Transverse colon (tissue), 4 donors: Measurements from ENCODE around the gene ATPAF2. TPM values are rescaled to one million over a fixed set of nuclear protein-coding genes. Genes with fewer than 3 reads are reported as not detected.

Experiments used
- DNase-seq: peaks from one replicate; pipeline ENCODE4 v3.0.0-alpha.2; 2019
- H3K27ac ChIP-seq, 4 donors: fragments of 200-600 bp; sonication (generic); 2 replicates each; pipeline ENCODE4 v1.5.1; 2016 to 2018; ENCODE audit warnings: inconsistent platforms in 4 of 4
- H3K27me3 ChIP-seq: fragments of 200-600 bp; sonication (generic); 2 replicates; pipeline ENCODE4 v1.5.1; 2017; ENCODE audit warnings: inconsistent platforms
- H3K36me3 ChIP-seq, 4 donors: fragments of 200-600 bp; sonication (generic); 2 replicates each; pipeline ENCODE4 v1.5.1; 2017 to 2019; ENCODE audit warnings: inconsistent platforms in 4 of 4
- H3K4me1 ChIP-seq, 4 donors: fragments of 200-600 bp; sonication (generic); 2 replicates each; pipeline ENCODE4 v1.5.1; 2017 to 2020; ENCODE audit warnings: inconsistent platforms in 4 of 4
- H3K4me3 ChIP-seq, 4 donors: fragments of 200-600 bp; sonication (generic); 1 replicate in 1 of 4; 2 replicates in 3 of 4; pipeline versions ENCODE4 v1.5.1 to v1.6.1; 2017 to 2019; ENCODE audit warnings: inconsistent platforms in 4 of 4
- H3K9me3 ChIP-seq, 2 donors: fragments of 200-600 bp; sonication (generic); 2 replicates each; pipeline ENCODE4 v1.5.1; 2017 to 2019; ENCODE audit warnings: inconsistent platforms in 2 of 2
- CTCF ChIP-seq, 5 experiments: fragments of 200-600 bp in 3 of 5; fragments of 450-650 bp in 2 of 5; sonication (generic) in 3 of 5; IDR thresholded peaks; 1 replicate in 2 of 5; 2 replicates in 3 of 5; pipeline ENCODE4 v1.5.1; 2016 to 2017; ENCODE audit warnings: antibody characterized with exemption in 5 of 5, inconsistent platforms in 3 of 5, mild to moderate bottlenecking in 2 of 5, moderate library complexity in 1 of 5
- EP300 ChIP-seq: sonication (generic); formaldehyde crosslinking; IDR thresholded peaks from one replicate; pipeline ENCODE4 v1.6.1; 2017; ENCODE audit warnings: antibody characterized with exemption, low read depth
- POLR2A ChIP-seq: fragments of 450-650 bp; IDR thresholded peaks from one replicate; pipeline ENCODE4 v1.6.1; 2016; ENCODE audit warnings: antibody characterized with exemption, mild to moderate bottlenecking, moderate library complexity
- POLR2AphosphoS5 ChIP-seq, 3 donors: sonication (generic); formaldehyde crosslinking; IDR thresholded peaks; one replicate each; pipeline ENCODE4 v1.6.1; 2016; ENCODE audit warnings: antibody characterized with exemption in 3 of 3
- WGBS, 2 donors: methylation state at CpG; one replicate each; pipeline ENCODE4 v1.1.5; 2018; ENCODE audit warnings: low coverage in 1 of 2; 5-methylcytosine and 5-hydroxymethylcytosine counted together
- in situ Hi-C, 4 donors: fragments of 200-750 bp; cut with MboI; loops; one replicate each; pipeline versions ENCODE4 v1.15.0 to v1.15.1; 2017; ENCODE audit warnings: low sequenced_read_pairs in 3 of 4, low pct_ligation_motif_present in 1 of 4, low pct_unique_long_range_greater_than_20kb in 1 of 4
- intact Hi-C: fragments of 100-400 bp; cut with DNase I; formaldehyde crosslinking; loops from one replicate; pipeline ENCODE4 v1.15.1; 2023; ENCODE audit warnings: low total_unique reads
- total RNA-seq, 4 donors: library from RNA; depleted of rRNA; stranded (reverse); fragments of >200 nt; gene quantifications; one replicate each; pipeline ENCODE4 v1.1.0, GENCODE V29; 2016

Gene ATPAF2
- total RNA-seq, 4 donors from 2014 or later: 17.3 to 65.1 (median 24.7) TPM

DNA sequence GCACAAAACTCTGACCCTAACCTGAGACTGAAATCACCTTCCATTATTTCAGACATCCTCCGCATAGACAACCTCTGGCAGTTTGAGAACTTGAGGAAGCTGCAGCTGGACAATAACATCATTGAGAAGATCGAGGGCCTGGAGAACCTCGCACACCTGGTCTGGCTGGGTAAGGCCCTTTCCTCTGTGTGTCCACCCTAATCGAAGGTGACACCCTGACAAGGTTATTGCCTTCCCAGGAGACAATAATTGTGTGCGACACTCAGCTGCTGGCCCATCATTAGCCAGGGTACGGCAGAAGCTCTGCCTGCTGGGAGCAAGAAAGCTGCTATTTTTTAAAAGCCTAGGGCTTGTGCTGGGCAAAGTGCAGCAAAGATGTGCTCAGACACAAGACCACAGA is 55.2 kb downstream of the ATPAF2 start:
- WGBS, 2 donors: 89 to 100% methylated on average over 2 to 6 of the region's 6 CpGs
- Histone ChIP-seq H3K4me3 (no peak overlapping the region), H3K27me3 (no peaks in the 10 kb centered on the region), H3K36me3 (no peaks in the 10 kb centered on the region), H3K27ac (no peak overlapping the region), H3K9me3 (no peaks in the 10 kb centered on the region), H3K4me1 (no peaks in the 10 kb centered on the region)
- in situ Hi-C loops: no loop called here
- TF ChIP-seq CTCF (IDR thresholded peaks at IDR 0.05): no peak
- no peak for TF ChIP-seq POLR2A
- no peak for TF ChIP-seq POLR2AphosphoS5 (IDR thresholded peaks at IDR 0.05)
- no peak for TF ChIP-seq EP300
- intact Hi-C loops: no loop called here
- DNase-seq: no peak

GRCh38 chr17:17983376-17983775 is 55.6 kb downstream of the ATPAF2 start:
- no peaks in the 10 kb centered on the region for H3K36me3 ChIP-seq
- DNase-seq: peak; percentile 24
- no peaks in the 10 kb centered on the region for H3K4me1 ChIP-seq
- WGBS, 2 donors: 81% methylated on average over 6 of the region's 6 CpGs; no CpG with 5 or more reads in 1 of the 2 donors
- in situ Hi-C loops: no loop called here
- H3K4me3 ChIP-seq: no peak overlapping the region
- no peaks in the 10 kb centered on the region for H3K9me3 ChIP-seq
- intact Hi-C loops: no loop called here
- no peaks in the 10 kb centered on the region for H3K27me3 ChIP-seq
- H3K27ac ChIP-seq: no peak overlapping the region
- TF ChIP-seq POLR2AphosphoS5 (IDR thresholded peaks at IDR 0.05): no peak
- TF ChIP-seq POLR2A: no peak

GRCh38 chr17:17982801-17983200 is 56.2 kb downstream of the ATPAF2 start:
- Histone ChIP-seq H3K4me1 (no peaks in the 10 kb centered on the region), H3K27ac (no peak overlapping the region), H3K27me3 (no peaks in the 10 kb centered on the region), H3K4me3 (no peak overlapping the region), H3K36me3 (no peaks in the 10 kb centered on the region), H3K9me3 (no peaks in the 10 kb centered on the region)
- TF ChIP-seq POLR2AphosphoS5 (IDR thresholded peaks at IDR 0.05) (no peak), CTCF (IDR thresholded peaks at IDR 0.05) (no peak), EP300 (no peak), POLR2A (no peak)
- 88 to 92% methylated on average over 5 to 9 of the region's 9 CpGs for whole genome bisulfite sequencing, 2 donors
- in situ Hi-C loops: no loop called here
- intact Hi-C loops: no loop called here
- no peak for DNase-seq

DNA sequence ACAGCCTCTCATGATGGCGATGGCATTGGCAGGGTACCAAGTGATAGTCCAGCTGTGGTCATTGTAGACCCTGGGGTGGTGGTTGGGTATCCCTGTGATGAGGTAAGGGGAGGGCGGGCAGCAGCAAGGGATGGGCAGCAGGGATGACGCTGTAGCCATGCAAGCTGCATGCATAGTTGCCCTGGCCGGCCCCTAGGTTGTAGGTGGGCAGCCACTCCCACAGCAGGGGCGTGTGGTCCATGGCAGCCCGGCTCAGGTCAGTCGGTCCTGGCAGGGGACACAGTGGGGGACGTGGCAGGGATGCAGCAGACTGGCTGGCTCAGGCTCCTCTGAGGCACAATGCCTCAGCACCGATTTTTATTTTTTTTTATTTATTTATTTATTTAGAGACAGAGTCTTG is 57.6 kb downstream of the ATPAF2 start:
- intact Hi-C loops: no loop called here
- no peak overlapping the region for H3K27ac ChIP-seq
- H3K36me3 ChIP-seq: no peaks in the 10 kb centered on the region
- no peak overlapping the region for H3K4me3 ChIP-seq
- 67 to 84% methylated on average over 3 to 9 of the region's 9 CpGs for WGBS, 2 donors
- in situ Hi-C loops: no loop called here
- TF ChIP-seq POLR2A (no peak), CTCF (IDR thresholded peaks at IDR 0.05) (no peak), POLR2AphosphoS5 (IDR thresholded peaks at IDR 0.05) (no peak), EP300 (no peak)
- no peaks in the 10 kb centered on the region for H3K4me1 ChIP-seq
- no peaks in the 10 kb centered on the region for H3K9me3 ChIP-seq
- no peak for DNase-seq
- H3K27me3 ChIP-seq: no peaks in the 10 kb centered on the region

- Histone ChIP-seq H3K36me3 (no peaks in the 10 kb centered on the region), H3K4me1 (no peaks in the 10 kb centered on the region), H3K27ac (no peak overlapping the region), H3K27me3 (no peaks in the 10 kb centered on the region), H3K9me3 (no peaks in the 10 kb centered on the region), H3K4me3 (no peak overlapping the region)
- DNase-seq: no peak
- WGBS, 2 donors: 66 to 100% methylated on average over 1 to 3 of the region's 3 CpGs
- in situ Hi-C loops (loop anchor here in 1 of 4 donors (10.0 kb wide), 1 partner anchor 45 kb away; no protein-coding TSS in a partner anchor), intact Hi-C loops (no loop called here)
- TF ChIP-seq POLR2A (no peak), CTCF (IDR thresholded peaks at IDR 0.05) (no peak), POLR2AphosphoS5 (IDR thresholded peaks at IDR 0.05) (no peak), EP300 (no peak)
Observed at GRCh38 chr17:17979778-17980177, 59.2 kb downstream of the ATPAF2 start.
